OCI-LY1 (cell line): ENCODE measurements around the gene ACTG1.

Source experiments
- H2AFZ ChIP-seq: fragments of 200-600 bp; sonication (generic), shearing (Covaris generic); 2 replicates; pipeline ENCODE4 v1.6.0; 2014; ENCODE audit warnings: antibody characterized with exemption, mild to moderate bottlenecking, low read length
- H3F3A ChIP-seq: fragments of 200-600 bp; sonication (generic), shearing (Covaris generic); 2 replicates; pipeline ENCODE4 v1.6.0; 2014; ENCODE audit warnings: mild to moderate bottlenecking, antibody characterized with exemption, low read length, moderate library complexity; ENCODE audit not compliant: insufficient read depth
- H3K27ac ChIP-seq: fragments of 200-600 bp; sonication (generic); 2 replicates; pipeline ENCODE4 v1.5.1; 2014; ENCODE audit warnings: low read length, mixed run types, mild to moderate bottlenecking, low read depth; ENCODE audit not compliant: poor library complexity, severe bottlenecking
- H3K27me3 ChIP-seq: fragments of 200-600 bp; sonication (generic); 2 replicates; pipeline ENCODE4 v1.6.0; 2014; ENCODE audit warnings: antibody characterized with exemption, mild to moderate bottlenecking, low read length, moderate library complexity; ENCODE audit not compliant: insufficient read depth
- H3K36me3 ChIP-seq: fragments of 200-600 bp; sonication (generic); 2 replicates; pipeline ENCODE4 v1.6.1; 2014; ENCODE audit warnings: mild to moderate bottlenecking, antibody characterized with exemption, low read length, moderate library complexity, mixed read lengths; ENCODE audit not compliant: insufficient read depth
- H3K4me1 ChIP-seq: fragments of 200-600 bp; sonication (generic); 2 replicates; pipeline ENCODE4 v1.5.1; 2014; ENCODE audit warnings: mild to moderate bottlenecking, low read length, moderate library complexity; ENCODE audit not compliant: insufficient read depth, severe bottlenecking
- H3K4me2 ChIP-seq: fragments of 200-600 bp; sonication (generic), shearing (Covaris generic); 2 replicates; pipeline ENCODE4 v1.6.1; 2014; ENCODE audit warnings: low read length
- H3K4me3 ChIP-seq: fragments of 200-600 bp; sonication (generic); 2 replicates; pipeline ENCODE4 v1.5.1; 2014; ENCODE audit warnings: low read length, low read depth, mild to moderate bottlenecking, mixed read lengths; ENCODE audit not compliant: poor library complexity, severe bottlenecking
- H3K79me2 ChIP-seq: fragments of 200-600 bp; shearing (Covaris generic); 2 replicates; pipeline ENCODE4 v1.6.1; 2016; ENCODE audit warnings: mixed run types, low read length, mixed read lengths; ENCODE audit not compliant: insufficient read depth
- H3K9ac ChIP-seq: fragments of 200-600 bp; sonication (generic), shearing (Covaris generic); 2 replicates; pipeline ENCODE4 v1.6.1; 2014; ENCODE audit warnings: mild to moderate bottlenecking, low read length, mixed read lengths
- H3K9me2 ChIP-seq: fragments of 200-600 bp; sonication (generic), shearing (Covaris generic); 2 replicates; pipeline ENCODE4 v1.6.1; 2014; ENCODE audit warnings: low read depth, mild to moderate bottlenecking, low read length, mixed read lengths
- H3K9me3 ChIP-seq: fragments of 200-600 bp; shearing (Covaris generic); 2 replicates; pipeline ENCODE4 v1.6.1; 2014; ENCODE audit warnings: low read length, mixed read lengths
- H4K20me1 ChIP-seq: fragments of 200-600 bp; sonication (generic), shearing (Covaris generic); 2 replicates; pipeline ENCODE4 v1.6.0; 2016; ENCODE audit warnings: mild to moderate bottlenecking, low read length; ENCODE audit not compliant: insufficient read depth
- CTCF ChIP-seq: fragments of 200-600 bp; sonication (generic), shearing (Covaris generic); IDR thresholded peaks from 2 replicates; pipeline ENCODE4 v1.5.1; 2017; ENCODE audit warnings: mild to moderate bottlenecking, antibody characterized with exemption, low read length, moderate library complexity, mixed read lengths
- EZH2 ChIP-seq: fragments of 200-600 bp; sonication (generic), shearing (Covaris generic); IDR thresholded peaks from 2 replicates; pipeline ENCODE4 v1.8.0; 2017; ENCODE audit warnings: borderline replicate concordance, mixed run types, mild to moderate bottlenecking, antibody characterized with exemption, low read length, moderate library complexity, mixed read lengths

Gene ACTG1

GRCh38 chr17:81524039-81524864, 11.7 kb upstream of the ACTG1 start:
- no peaks in the 10 kb centered on the region for H3K79me2 ChIP-seq
- peaks cover 35% of the 10 kb centered on the region; the same call in 1 of the 2 replicates for H3K27me3 ChIP-seq
- no peak overlapping the region for H2AFZ ChIP-seq
- no peak overlapping the region for H3K4me2 ChIP-seq
- H3F3A ChIP-seq = no peaks in the 10 kb centered on the region
- no peaks in the 10 kb centered on the region for H3K9me3 ChIP-seq
- no peak for TF ChIP-seq EZH2
- TF ChIP-seq CTCF = no peak
- H3K36me3 ChIP-seq = no peaks in the 10 kb centered on the region
- no peak overlapping the region for H3K4me3 ChIP-seq
- H4K20me1 ChIP-seq = no peaks in the 10 kb centered on the region
- no peak overlapping the region for H3K9ac ChIP-seq
- H3K27ac ChIP-seq = no peak overlapping the region
- peaks cover 9% of the 10 kb centered on the region for H3K4me1 ChIP-seq
- no peaks in the 10 kb centered on the region for H3K9me2 ChIP-seq

- no peak overlapping the region for H3K4me2 ChIP-seq
- peaks cover 16% of the 10 kb centered on the region for H3K4me1 ChIP-seq
- no peak overlapping the region for H3K27ac ChIP-seq
These were observed 10.9 kb upstream of the ACTG1 start for GRCh38 chr17:81523402-81524038.

More at GRCh38 chr17:81523402-81524038, 10.9 kb upstream of the ACTG1 start:
- no peak for TF ChIP-seq CTCF
- TF ChIP-seq EZH2 = no peak
- no peaks in the 10 kb centered on the region for H3K9me3 ChIP-seq
- no peaks in the 10 kb centered on the region for H3K9me2 ChIP-seq
- no peaks in the 10 kb centered on the region for H3K36me3 ChIP-seq
- H3K9ac ChIP-seq = no peak overlapping the region
- H3F3A ChIP-seq = no peaks in the 10 kb centered on the region
- H3K27me3 ChIP-seq = peaks cover 28% of the 10 kb centered on the region; the same call in 1 of the 2 replicates
- no peaks in the 10 kb centered on the region for H4K20me1 ChIP-seq
- H3K79me2 ChIP-seq = no peaks in the 10 kb centered on the region
- H3K4me3 ChIP-seq = no peak overlapping the region
- no peak overlapping the region for H2AFZ ChIP-seq
